SK-N-SH (cell line): ENCODE results near the gene LSM4. TPM values are rescaled to one million over a fixed set of nuclear protein-coding genes. Genes with fewer than 3 reads are reported as not detected.

Source experiments
- CTCF ChIA-PET: fragments of 300-600, 350-600 bp; formaldehyde crosslinking; extraction: SDS; loops from one replicate; lab custom pipeline; 2021; lab: Yijun Ruan, JAX
- POLR2A ChIA-PET: fragments of 350-600 bp; sonication (Branson Sonifier 250); formaldehyde crosslinking; extraction: SDS; loops from one replicate; lab custom pipeline; 2020; ENCODE audit warnings: antibody characterized with exemption, inconsistent platforms; lab: Yijun Ruan, JAX
- DNase-seq: peaks from one replicate; pipeline ENCODE4 v3.0.0; 2012
- H2AFZ ChIP-seq: fragments of 200-600 bp; sonication (generic); 2 replicates; pipeline ENCODE4 v1.8.1; 2016; ENCODE audit warnings: antibody characterized with exemption, mild to moderate bottlenecking, low read depth
- H3F3A ChIP-seq: fragments of 200-600 bp; sonication (generic); replicated peaks from 2 replicates; pipeline ENCODE3; 2016; ENCODE audit warnings: antibody characterized with exemption, mild to moderate bottlenecking; ENCODE audit not compliant: insufficient read depth
- H3K27ac ChIP-seq, 2 experiments: fragments of 200-500 bp in 1 of 2; fragments of 200-600 bp in 1 of 2; sonication (Bioruptor generic) in 1 of 2; sonication (generic), shearing (Covaris generic) in 1 of 2; 2 replicates each; pipeline versions ENCODE4 v1.5.1 to v1.6.1; 2014 to 2016; ENCODE audit warnings: low read depth in 2 of 2, inconsistent platforms in 1 of 2, low read length in 1 of 2, mild to moderate bottlenecking in 1 of 2, mixed read lengths in 1 of 2
- H3K27me3 ChIP-seq: fragments of 200-600 bp; sonication (generic), shearing (Covaris generic); 2 replicates; pipeline ENCODE4 v1.6.1; 2016; ENCODE audit warnings: mixed run types; ENCODE audit not compliant: insufficient read depth
- H3K36me3 ChIP-seq, 2 experiments: fragments of 200-500 bp in 1 of 2; fragments of 200-600 bp in 1 of 2; sonication (Bioruptor generic) in 1 of 2; sonication (generic) in 1 of 2; replicated peaks in 1 of 2; 2 replicates each; pipeline versions ENCODE3 to v1.5.1; 2014 to 2016; ENCODE audit warnings: low read length in 1 of 2, mild to moderate bottlenecking in 1 of 2; ENCODE audit not compliant: insufficient read depth in 2 of 2, control insufficient read depth in 1 of 2
- H3K4me1 ChIP-seq, 2 experiments: fragments of 200-500 bp in 1 of 2; fragments of 200-600 bp in 1 of 2; sonication (Bioruptor generic) in 1 of 2; sonication (generic), shearing (Covaris generic) in 1 of 2; 2 replicates each; pipeline versions ENCODE4 v1.5.1 to v1.6.1; 2014 to 2016; ENCODE audit warnings: low read depth in 1 of 2, low read length in 1 of 2, mixed run types in 1 of 2; ENCODE audit not compliant: insufficient read depth in 2 of 2, control insufficient read depth in 1 of 2
- H3K4me2 ChIP-seq: fragments of 200-600 bp; sonication (generic), shearing (Covaris generic); 2 replicates; pipeline ENCODE4 v1.6.1; 2017; ENCODE audit warnings: mixed run types
- H3K4me3 ChIP-seq, 2 experiments: fragments of 200-500 bp in 1 of 2; fragments of 200-600 bp in 1 of 2; sonication (Bioruptor generic) in 1 of 2; sonication (generic), shearing (Covaris generic) in 1 of 2; 2 replicates each; pipeline versions ENCODE4 v1.5.1 to v1.8.1; 2014 to 2016; ENCODE audit warnings: low read depth in 2 of 2, inconsistent platforms in 1 of 2, low read length in 1 of 2, mild to moderate bottlenecking in 1 of 2, mixed read lengths in 1 of 2, moderate library complexity in 1 of 2
- H3K79me2 ChIP-seq: fragments of 200-600 bp; sonication (generic); 2 replicates; pipeline ENCODE4 v1.8.1; 2017; ENCODE audit warnings: mild to moderate bottlenecking; ENCODE audit not compliant: insufficient read depth
- H3K9ac ChIP-seq: fragments of 200-600 bp; sonication (generic); 2 replicates; pipeline ENCODE4 v1.6.1; 2017; ENCODE audit warnings: mixed run types
- H3K9me2 ChIP-seq: fragments of 200-600 bp; sonication (generic); 2 replicates; pipeline ENCODE4 v1.6.1; 2017; ENCODE audit warnings: mixed run types
- H3K9me3 ChIP-seq: fragments of 200-600 bp; sonication (generic); 2 replicates; pipeline ENCODE4 v1.6.1; 2017; ENCODE audit warnings: mixed run types, mild to moderate bottlenecking, moderate library complexity
- H4K20me1 ChIP-seq: fragments of 200-600 bp; sonication (generic); 2 replicates; pipeline ENCODE4 v1.6.1; 2017; ENCODE audit warnings: mild to moderate bottlenecking, mixed run types; ENCODE audit not compliant: insufficient read depth
- ELF1 ChIP-seq: IDR thresholded peaks from 2 replicates; pipeline ENCODE4 v1.4.0; 2012
- FOSL2 ChIP-seq: IDR thresholded peaks from 2 replicates; pipeline ENCODE4 v1.4.0; 2012; ENCODE audit warnings: low read depth, mild to moderate bottlenecking, moderate library complexity, borderline replicate concordance
- FOXM1 ChIP-seq: IDR thresholded peaks from 2 replicates; pipeline ENCODE4 v1.4.0; 2012; ENCODE audit warnings: low read depth, mild to moderate bottlenecking
- GATA2 ChIP-seq: sonication (generic); formaldehyde crosslinking; IDR thresholded peaks from 2 replicates; pipeline ENCODE4 v1.5.0; 2020; ENCODE audit warnings: mild to moderate bottlenecking, missing genetic modification reagents
- MAX ChIP-seq: IDR thresholded peaks from 2 replicates; pipeline ENCODE4 v1.4.0; 2012; ENCODE audit warnings: low read depth
- MEF2A ChIP-seq: IDR thresholded peaks from 2 replicates; pipeline ENCODE4 v1.4.0; 2012; ENCODE audit warnings: low read depth, borderline replicate concordance
- MXI1 ChIP-seq: IDR thresholded peaks from 2 replicates; pipeline ENCODE4 v1.6.1; 2012; ENCODE audit warnings: mild to moderate bottlenecking, low read depth, low read length, improper control_type of control experiment
- NFIC ChIP-seq: IDR thresholded peaks from 2 replicates; pipeline ENCODE4 v1.4.0; 2012; ENCODE audit warnings: borderline replicate concordance
- RAD21 ChIP-seq: IDR thresholded peaks from 2 replicates; pipeline ENCODE4 v1.6.1; 2012; ENCODE audit warnings: mild to moderate bottlenecking, low read length
- RCOR1 ChIP-seq: fragments of 150-350 bp; IDR thresholded peaks from 2 replicates; pipeline ENCODE4 v1.6.1; 2017; ENCODE audit warnings: antibody characterized with exemption, low read length
- RXRA ChIP-seq: IDR thresholded peaks from 2 replicates; pipeline ENCODE4 v1.4.0; 2012; ENCODE audit warnings: low read depth, mild to moderate bottlenecking, borderline replicate concordance
- TCF12 ChIP-seq: IDR thresholded peaks from 2 replicates; pipeline ENCODE4 v1.4.0; 2012
- YY1 ChIP-seq: IDR thresholded peaks from 2 replicates; pipeline ENCODE4 v1.4.0; 2012; ENCODE audit warnings: low read depth, mild to moderate bottlenecking
- WGBS: methylation state at CpG from one replicate; pipeline ENCODE4 v1.1.6; 2017; ENCODE audit warnings: low lambda C conversion rate; 5-methylcytosine and 5-hydroxymethylcytosine counted together
- polyA plus RNA-seq, 3 experiments: library from polyadenylated mRNA; depleted of rRNA; stranded (reverse); fragments of >200 nt; gene quantifications; 2 replicates each; pipeline ENCODE4 v1.2.3, GENCODE V29; 2012

Gene LSM4
- polyA plus RNA-seq, 1 of the 3 experiments (the other 2 are of a cell fraction) = 277 TPM

- TF ChIP-seq NFIC = no peak
Observed at GRCh38 chr19:18308051-18308947, 14.6 kb downstream of the LSM4 start (continued).

- no peaks in the 10 kb centered on the region for H4K20me1 ChIP-seq
- H3K4me3 ChIP-seq = no peak overlapping the region
- ChIA-PET POLR2A (no interaction called here), CTCF (interaction anchor here (0.9 to 1.3 kb wide), 4 partner anchors 15 to 29 kb away, joined by 3 to 5 read pairs (median 4); no protein-coding TSS in a partner anchor)
- H3K4me2 ChIP-seq = no peak overlapping the region
- 94% methylated on average over 12 of the region's 19 CpGs for WGBS
- H3K4me1 ChIP-seq = peaks cover 18 to 23% of the 10 kb centered on the region in 2 experiments; a peak in 3 of 4 replicates
- H3K27me3 ChIP-seq = no peaks in the 10 kb centered on the region
- no peaks in the 10 kb centered on the region for H3K79me2 ChIP-seq
- peaks cover 0 to 46% of the 10 kb centered on the region in 2 experiments for H3K36me3 ChIP-seq
- peak; percentile 11 for DNase-seq
- no peak for TF ChIP-seq RXRA
- no peak for TF ChIP-seq FOXM1
- TF ChIP-seq TCF12 = no peak
- no peak for TF ChIP-seq FOSL2
- TF ChIP-seq MAX = no peak
- TF ChIP-seq RAD21 = no peak
- TF ChIP-seq RCOR1 = no peak
- TF ChIP-seq YY1 = no peak
- no peak for TF ChIP-seq GATA2
- no peak for TF ChIP-seq ELF1
- peaks cover 18% of the 10 kb centered on the region for H3F3A ChIP-seq
- no peak overlapping the region for H3K27ac ChIP-seq
- H3K9me2 ChIP-seq = no peaks in the 10 kb centered on the region
- no peaks in the 10 kb centered on the region for H3K9me3 ChIP-seq
- no peak overlapping the region for H2AFZ ChIP-seq
- H3K9ac ChIP-seq = no peak overlapping the region
Observed at GRCh38 chr19:18307271-18307681, 15.6 kb downstream of the LSM4 start.

GRCh38 chr19:18306888-18307260, 16.0 kb downstream of the LSM4 start:
- Histone ChIP-seq H3K4me3 (no peak overlapping the region), H3K27me3 (no peaks in the 10 kb centered on the region), H3K27ac (0 out of 4 replicates have a peak overlapping the region, but pooled peaks of 1 of the 2 experiments have one; percentile 12), H2AFZ (no peak overlapping the region), H3K9me3 (no peaks in the 10 kb centered on the region), H3K79me2 (no peaks in the 10 kb centered on the region), H3K9me2 (no peaks in the 10 kb centered on the region), H3K9ac (no peak overlapping the region), H3F3A (peaks cover 18% of the 10 kb centered on the region), H3K36me3 (peaks cover 0 to 43% of the 10 kb centered on the region in 2 experiments), H4K20me1 (no peaks in the 10 kb centered on the region), H3K4me2 (no peak overlapping the region), H3K4me1 (peaks cover 18 to 23% of the 10 kb centered on the region in 2 experiments; a peak in 3 of 4 replicates)
- WGBS = 94% methylated on average over 14 of the region's 14 CpGs
- POLR2A ChIA-PET = no interaction called here
- TF ChIP-seq MXI1 (no peak), MEF2A (no peak)
- CTCF ChIA-PET = interaction anchor here (0.9 to 1.3 kb wide), 4 partner anchors 15 to 29 kb away, joined by 3 to 5 read pairs (median 4); no protein-coding TSS in a partner anchor
- DNase-seq = no peak
